Measurements from ENCODE around the gene ZSWIM4.

GRCh38 chr19:13856497-13856896, 61.3 kb downstream of the ZSWIM4 start:
- TF ChIP-seq CTCF (IDR thresholded peaks at IDR 0.05) (no peak), POLR2A (IDR thresholded peaks at IDR 0.05) (no peak)

Measured in prostate gland (tissue), 2 donors.